ENCODE results near the gene TRAPPC1.

Gene TRAPPC1

DNA sequence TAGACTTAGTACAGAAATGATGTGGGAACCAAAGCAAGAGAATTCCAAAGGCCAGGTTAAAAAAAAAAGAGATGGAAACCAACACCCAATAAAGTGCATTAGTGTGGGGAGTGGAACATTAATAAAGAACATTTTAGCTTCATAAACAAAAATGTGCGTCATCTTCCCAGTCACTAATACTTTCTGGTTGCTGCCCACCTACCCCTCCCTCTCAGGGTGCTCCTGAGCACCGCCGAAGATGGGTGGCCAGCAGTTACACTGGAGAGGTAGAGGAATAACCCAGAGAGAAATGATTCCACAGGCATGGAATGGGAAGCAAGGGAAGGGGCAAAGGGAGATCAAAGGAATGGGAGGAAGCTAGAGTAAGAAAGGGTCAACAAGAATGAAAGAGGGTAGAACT lies 49.1 kb downstream of the TRAPPC1 start:
- TF ChIP-seq, protein P1, sequence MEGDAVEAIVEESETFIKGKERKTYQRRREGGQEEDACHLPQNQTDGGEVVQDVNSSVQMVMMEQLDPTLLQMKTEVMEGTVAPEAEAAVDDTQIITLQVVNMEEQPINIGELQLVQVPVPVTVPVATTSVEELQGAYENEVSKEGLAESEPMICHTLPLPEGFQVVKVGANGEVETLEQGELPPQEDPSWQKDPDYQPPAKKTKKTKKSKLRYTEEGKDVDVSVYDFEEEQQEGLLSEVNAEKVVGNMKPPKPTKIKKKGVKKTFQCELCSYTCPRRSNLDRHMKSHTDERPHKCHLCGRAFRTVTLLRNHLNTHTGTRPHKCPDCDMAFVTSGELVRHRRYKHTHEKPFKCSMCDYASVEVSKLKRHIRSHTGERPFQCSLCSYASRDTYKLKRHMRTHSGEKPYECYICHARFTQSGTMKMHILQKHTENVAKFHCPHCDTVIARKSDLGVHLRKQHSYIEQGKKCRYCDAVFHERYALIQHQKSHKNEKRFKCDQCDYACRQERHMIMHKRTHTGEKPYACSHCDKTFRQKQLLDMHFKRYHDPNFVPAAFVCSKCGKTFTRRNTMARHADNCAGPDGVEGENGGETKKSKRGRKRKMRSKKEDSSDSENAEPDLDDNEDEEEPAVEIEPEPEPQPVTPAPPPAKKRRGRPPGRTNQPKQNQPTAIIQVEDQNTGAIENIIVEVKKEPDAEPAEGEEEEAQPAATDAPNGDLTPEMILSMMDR (IDR thresholded peaks at IDR 0.05; ENCODE audit: low read depth, low read length): no peak

GRCh38 chr17:7882068-7882467 lies 49.7 kb downstream of the TRAPPC1 start:
- TF ChIP-seq, protein P1 (IDR thresholded peaks at IDR 0.05; ENCODE audit: low read depth, low read length): no peak
- no peak for DNase-seq (ENCODE audit: extremely low read depth, low read depth)

More for the DNA sequence above, 49.1 kb downstream of the TRAPPC1 start:
- no peak for DNase-seq (ENCODE audit: extremely low read depth, low read depth)

DNA sequence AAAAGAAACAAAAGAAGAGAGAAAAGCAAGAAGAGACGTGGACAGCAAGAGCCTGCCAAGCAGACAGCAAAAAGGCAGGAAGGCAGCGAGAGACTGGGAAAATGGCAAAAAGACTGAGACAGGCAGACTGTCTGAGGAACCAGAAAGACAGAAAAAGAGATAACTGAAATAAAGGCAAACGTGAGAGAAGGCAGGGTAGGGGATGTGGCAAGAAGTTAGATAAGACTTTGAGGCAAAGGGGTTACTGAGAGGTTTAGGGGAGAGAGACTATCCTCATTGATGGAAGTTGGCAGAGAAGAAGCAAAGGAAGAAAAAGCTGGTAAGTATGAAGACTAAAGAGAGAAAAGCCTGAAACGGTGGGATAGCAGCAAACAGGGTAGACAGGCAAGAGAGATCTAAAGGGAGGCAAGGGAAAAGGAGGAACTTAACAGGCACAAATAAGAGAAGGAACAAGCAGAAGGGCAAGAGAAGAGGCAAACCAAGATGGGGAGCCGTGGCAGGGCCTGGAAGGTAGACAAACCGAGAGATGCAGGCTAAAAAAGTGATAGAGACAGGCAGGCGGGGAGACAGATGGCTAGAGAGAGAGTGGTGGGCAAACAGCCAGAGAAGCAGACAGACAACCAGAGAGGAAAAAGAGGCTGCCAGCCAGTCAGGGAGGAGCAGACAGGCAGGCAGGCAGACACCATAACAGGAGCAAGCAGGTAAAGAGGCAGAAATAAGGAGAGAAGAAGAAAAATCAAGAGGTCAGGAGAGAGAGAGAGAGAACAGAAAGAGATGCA lies 50.3 kb downstream of the TRAPPC1 start:
- DNase-seq (ENCODE audit: extremely low read depth, low read depth): no peak
- TF ChIP-seq, protein P1 (IDR thresholded peaks at IDR 0.05; ENCODE audit: low read depth, low read length): no peak

Measured in AG09319 (cell line).